Neural progenitor cell (in vitro differentiated cells): ENCODE results near the gene TRIP13. TPM values are rescaled to one million over a fixed set of nuclear protein-coding genes. Genes with fewer than 3 reads are reported as not detected.
A peak's percentile ranks its signal among the peaks of the same experiment; 100 is the strongest.
"Not testable (repeated sequence)": the region's sequence is repeated elsewhere in the genome, so short reads cannot be mapped to it uniquely, and the experiment has no call there.

Experiments used
- DNase-seq: peaks from one replicate; pipeline ENCODE4 v3.0.0-alpha.2; 2016; ENCODE audit warnings: low spot score
- H2AFZ ChIP-seq: fragments of 200-600 bp; sonication (generic); replicated peaks from 2 replicates; pipeline ENCODE4 v1.6.1; 2016; ENCODE audit warnings: antibody characterized with exemption
- H3F3A ChIP-seq: fragments of 200-600 bp; sonication (generic); 2 replicates; pipeline ENCODE4 v1.6.1; 2016; ENCODE audit warnings: antibody characterized with exemption, low read depth
- H3K27ac ChIP-seq: fragments of 200-600 bp; sonication (generic); 2 replicates; pipeline ENCODE4 v1.5.1; 2016; ENCODE audit warnings: mild to moderate bottlenecking
- H3K27me3 ChIP-seq: fragments of 200-600 bp; sonication (generic); 2 replicates; pipeline ENCODE4 v1.6.1; 2016; ENCODE audit warnings: mild to moderate bottlenecking, moderate library complexity
- H3K36me3 ChIP-seq: fragments of 200-600 bp; sonication (generic); 2 replicates; pipeline ENCODE4 v1.5.1; 2016
- H3K4me1 ChIP-seq: fragments of 200-600 bp; sonication (generic); 2 replicates; pipeline ENCODE4 v1.6.1; 2016; ENCODE audit warnings: mixed run types
- H3K4me2 ChIP-seq: fragments of 200-600 bp; sonication (generic); 2 replicates; pipeline ENCODE4 v1.6.1; 2016
- H3K4me3 ChIP-seq: fragments of 200-600 bp; sonication (generic); 2 replicates; pipeline ENCODE4 v1.5.1; 2016
- H3K79me2 ChIP-seq: fragments of 200-600 bp; sonication (generic); 2 replicates; pipeline ENCODE4 v1.6.1; 2016; ENCODE audit warnings: low read depth
- H3K9ac ChIP-seq: fragments of 200-600 bp; sonication (generic); 2 replicates; pipeline ENCODE4 v1.6.1; 2016
- H3K9me3 ChIP-seq: fragments of 200-600 bp; sonication (generic); 2 replicates; pipeline ENCODE4 v1.5.1; 2016; ENCODE audit warnings: low read depth
- H4K20me1 ChIP-seq: fragments of 200-600 bp; sonication (generic); 2 replicates; pipeline ENCODE4 v1.6.1; 2016; ENCODE audit warnings: low read depth
- H3K27ac Mint-ChIP-seq: 3 replicates; pipeline ENCODE4 v1.8.0; 2021; ENCODE audit warnings: mixed read lengths
- H3K27me3 Mint-ChIP-seq: 2 replicates; pipeline ENCODE4 v1.8.0; 2022; ENCODE audit warnings: low read depth, mild to moderate bottlenecking, inconsistent platforms, moderate library complexity, mixed read lengths; ENCODE audit not compliant: insufficient read depth
- H3K36me3 Mint-ChIP-seq: 3 replicates; pipeline ENCODE4 v1.8.0; 2021; ENCODE audit warnings: mixed read lengths
- H3K4me1 Mint-ChIP-seq: 3 replicates; pipeline ENCODE4 v1.8.0; 2021; ENCODE audit warnings: mixed read lengths
- H3K4me3 Mint-ChIP-seq: 3 replicates; pipeline ENCODE4 v1.8.0; 2021; ENCODE audit warnings: mild to moderate bottlenecking, moderate library complexity, mixed read lengths
- H3K9me3 Mint-ChIP-seq: 3 replicates; pipeline ENCODE4 v1.8.0; 2020; ENCODE audit warnings: mixed read lengths
- EZH2 ChIP-seq: fragments of 200-600 bp; sonication (generic); IDR thresholded peaks from 2 replicates; pipeline ENCODE4 v1.6.1; 2017; ENCODE audit warnings: antibody characterized with exemption, mild to moderate bottlenecking, moderate library complexity
- EZH2phosphoT487 ChIP-seq: fragments of 200-600 bp; sonication (generic); IDR thresholded peaks from 2 replicates; pipeline ENCODE4 v1.6.1; 2017; ENCODE audit warnings: antibody characterized with exemption
- total RNA-seq: library from RNA; depleted of rRNA; stranded (reverse); fragments of >200 nt; gene quantifications from 2 replicates; pipeline ENCODE4 v1.2.3, GENCODE V29; 2015; ENCODE audit warnings: low replicate concordance
- TF ChIP-seq, protein P1 (sequence below): fragments of 200-600 bp; sonication (generic); IDR thresholded peaks from 2 replicates; pipeline ENCODE4 v1.5.1; 2017; ENCODE audit warnings: antibody characterized with exemption, mild to moderate bottlenecking

TRIP13 gene
- total RNA-seq, 1 donor from 2014 or later, result 32.3 TPM

DNA sequence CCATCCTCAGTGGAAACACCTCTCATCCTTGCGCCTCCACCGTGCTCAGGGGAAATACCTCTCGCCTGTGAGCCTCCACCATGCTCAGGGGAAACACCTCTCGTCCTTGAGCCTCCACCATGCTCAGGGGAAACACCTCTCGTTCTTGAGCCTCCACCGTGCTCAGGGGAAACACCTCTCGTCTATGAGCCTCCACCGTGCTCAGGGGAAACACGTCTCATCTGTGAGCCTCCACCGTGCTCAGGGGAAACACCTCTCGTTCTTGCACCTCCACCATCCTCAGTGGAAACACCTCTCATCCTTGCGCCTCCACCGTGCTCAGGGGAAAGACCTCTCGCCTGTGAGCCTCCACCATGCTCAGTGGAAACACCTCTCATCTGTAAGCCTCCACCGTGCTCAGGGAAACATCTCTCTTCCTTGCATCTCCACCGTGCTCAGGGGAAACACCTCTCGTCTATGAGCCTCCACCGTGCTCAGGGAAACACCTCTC lies 46.0 kb upstream of the TRIP13 start:
- H3K4me2 ChIP-seq, DNase-seq, H3K79me2 ChIP-seq, H3K36me3 Mint-ChIP-seq, H3K36me3 ChIP-seq, H3K9ac ChIP-seq, H3K27me3 Mint-ChIP-seq, H3K27ac ChIP-seq, H3K27me3 ChIP-seq, H4K20me1 ChIP-seq, H3K9me3 Mint-ChIP-seq, H3K4me3 Mint-ChIP-seq, H3F3A ChIP-seq, H3K9me3 ChIP-seq, H3K4me3 ChIP-seq, H2AFZ ChIP-seq: not testable (repeated sequence)
- Mint-ChIP-seq H3K27ac (peak overlapping the region; percentile 9), H3K4me1 (peaks cover 25% of the 10 kb centered on the region)
- H3K4me1 ChIP-seq, result peaks cover 20% of the 10 kb centered on the region

DNA sequence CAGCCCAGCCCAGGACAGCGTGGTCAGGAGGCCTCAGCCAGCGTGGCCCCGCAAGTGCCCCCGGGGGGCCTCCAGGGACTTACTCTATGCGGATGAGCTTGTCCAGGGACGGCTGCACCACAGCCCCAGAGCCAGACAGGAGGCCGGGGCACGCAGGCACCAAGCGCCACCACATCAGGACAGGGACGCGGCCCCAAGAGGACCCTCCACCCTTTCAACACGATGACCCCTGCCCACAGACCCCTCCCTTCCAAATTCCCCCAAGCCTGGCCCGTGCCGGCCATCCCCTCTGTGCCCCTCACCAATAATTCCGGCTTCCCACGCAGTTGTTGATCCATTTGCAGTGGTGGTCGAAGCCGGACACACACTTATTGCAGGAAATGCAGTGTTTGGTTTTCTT lies 45.5 kb upstream of the TRIP13 start:
- not testable (repeated sequence) for H4K20me1 ChIP-seq, H3K27me3 ChIP-seq, H3K36me3 Mint-ChIP-seq, H3K27ac Mint-ChIP-seq, H3K9ac ChIP-seq, H2AFZ ChIP-seq, H3K36me3 ChIP-seq, H3F3A ChIP-seq, H3K27ac ChIP-seq, H3K9me3 ChIP-seq, H3K4me3 Mint-ChIP-seq, H3K4me3 ChIP-seq, H3K9me3 Mint-ChIP-seq, DNase-seq, H3K27me3 Mint-ChIP-seq, H3K4me2 ChIP-seq, H3K79me2 ChIP-seq
- H3K4me1 Mint-ChIP-seq, result peaks cover 25% of the 10 kb centered on the region
- peaks cover 20% of the 10 kb centered on the region for H3K4me1 ChIP-seq

DNA sequence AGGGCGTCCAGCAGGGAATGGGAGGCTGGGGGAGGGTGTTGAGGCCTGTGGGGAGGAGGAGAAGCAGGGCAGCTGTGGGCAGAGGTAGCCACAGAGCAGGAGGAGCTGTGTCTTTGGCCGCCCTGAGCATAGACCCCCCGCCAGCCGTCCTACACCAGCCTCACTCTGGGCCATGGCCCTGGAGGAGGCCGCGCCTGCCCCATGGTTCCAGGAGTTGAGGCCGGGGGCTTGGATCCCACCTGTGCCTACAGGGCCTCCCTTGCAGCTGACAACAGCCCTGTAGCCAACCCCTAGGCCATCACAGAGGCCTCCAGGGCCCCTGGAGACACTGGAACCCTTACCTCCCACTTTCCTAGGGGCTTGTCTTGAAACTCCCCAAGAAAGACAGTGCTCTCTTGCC lies 44.9 kb upstream of the TRIP13 start:
- H3K27ac ChIP-seq, H3K9me3 Mint-ChIP-seq, H3F3A ChIP-seq, H3K9ac ChIP-seq, H4K20me1 ChIP-seq, H3K4me3 Mint-ChIP-seq, H2AFZ ChIP-seq, H3K9me3 ChIP-seq, H3K4me2 ChIP-seq, H3K27ac Mint-ChIP-seq, H3K36me3 Mint-ChIP-seq, H3K4me3 ChIP-seq, H3K36me3 ChIP-seq, H3K79me2 ChIP-seq, H3K27me3 Mint-ChIP-seq, DNase-seq, H3K27me3 ChIP-seq: not testable (repeated sequence)
- peaks cover 25% of the 10 kb centered on the region for H3K4me1 Mint-ChIP-seq
- peaks cover 20% of the 10 kb centered on the region for H3K4me1 ChIP-seq

DNA sequence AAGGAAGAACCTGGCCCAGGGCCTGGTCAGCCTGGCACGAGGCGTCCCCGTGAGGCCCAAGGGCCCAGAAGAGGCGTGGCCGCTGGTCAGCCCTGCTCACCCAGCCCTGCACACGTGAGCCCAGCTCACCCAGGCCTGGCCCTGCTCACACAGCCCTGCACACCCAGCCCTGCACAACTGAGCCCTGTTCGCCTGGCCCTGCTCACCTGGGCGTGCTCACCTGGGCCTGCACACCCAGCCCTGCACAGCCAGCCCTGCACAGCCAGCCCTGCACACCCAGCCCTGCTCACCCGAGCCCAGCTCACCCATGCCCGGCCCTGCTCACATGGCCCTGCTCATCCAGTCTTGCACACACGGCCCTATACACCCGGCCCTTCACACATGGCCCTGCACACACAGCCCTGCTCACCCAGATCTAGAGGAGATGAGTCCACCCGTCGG lies 44.0 kb upstream of the TRIP13 start:
- no peaks in the 10 kb centered on the region for H3K9me3 ChIP-seq
- H3K4me2 ChIP-seq, result no peak overlapping the region
- H3K27me3 ChIP-seq, result no peaks in the 10 kb centered on the region
- Mint-ChIP-seq H3K4me3 (no peak overlapping the region), H3K9me3 (no peaks in the 10 kb centered on the region), H3K27ac (peak overlapping the region; percentile 87), H3K27me3 (peaks cover 9% of the 10 kb centered on the region), H3K36me3 (no peaks in the 10 kb centered on the region), H3K4me1 (peaks cover 25% of the 10 kb centered on the region)
- H3K79me2 ChIP-seq, result no peaks in the 10 kb centered on the region
- H4K20me1 ChIP-seq, result no peaks in the 10 kb centered on the region
- H3F3A ChIP-seq, result peaks cover 9% of the 10 kb centered on the region
- no peaks in the 10 kb centered on the region for H3K36me3 ChIP-seq
- no peak overlapping the region for H3K9ac ChIP-seq
- no peak for DNase-seq
- no peak overlapping the region for H3K4me3 ChIP-seq
- H3K4me1 ChIP-seq, result peaks cover 20% of the 10 kb centered on the region
- H2AFZ ChIP-seq, result no peak overlapping the region
- H3K27ac ChIP-seq, result no peak overlapping the region
- TF ChIP-seq, protein P1, sequence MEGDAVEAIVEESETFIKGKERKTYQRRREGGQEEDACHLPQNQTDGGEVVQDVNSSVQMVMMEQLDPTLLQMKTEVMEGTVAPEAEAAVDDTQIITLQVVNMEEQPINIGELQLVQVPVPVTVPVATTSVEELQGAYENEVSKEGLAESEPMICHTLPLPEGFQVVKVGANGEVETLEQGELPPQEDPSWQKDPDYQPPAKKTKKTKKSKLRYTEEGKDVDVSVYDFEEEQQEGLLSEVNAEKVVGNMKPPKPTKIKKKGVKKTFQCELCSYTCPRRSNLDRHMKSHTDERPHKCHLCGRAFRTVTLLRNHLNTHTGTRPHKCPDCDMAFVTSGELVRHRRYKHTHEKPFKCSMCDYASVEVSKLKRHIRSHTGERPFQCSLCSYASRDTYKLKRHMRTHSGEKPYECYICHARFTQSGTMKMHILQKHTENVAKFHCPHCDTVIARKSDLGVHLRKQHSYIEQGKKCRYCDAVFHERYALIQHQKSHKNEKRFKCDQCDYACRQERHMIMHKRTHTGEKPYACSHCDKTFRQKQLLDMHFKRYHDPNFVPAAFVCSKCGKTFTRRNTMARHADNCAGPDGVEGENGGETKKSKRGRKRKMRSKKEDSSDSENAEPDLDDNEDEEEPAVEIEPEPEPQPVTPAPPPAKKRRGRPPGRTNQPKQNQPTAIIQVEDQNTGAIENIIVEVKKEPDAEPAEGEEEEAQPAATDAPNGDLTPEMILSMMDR, result no peak
- TF ChIP-seq EZH2 (no peak), EZH2phosphoT487 (no peak)

DNA sequence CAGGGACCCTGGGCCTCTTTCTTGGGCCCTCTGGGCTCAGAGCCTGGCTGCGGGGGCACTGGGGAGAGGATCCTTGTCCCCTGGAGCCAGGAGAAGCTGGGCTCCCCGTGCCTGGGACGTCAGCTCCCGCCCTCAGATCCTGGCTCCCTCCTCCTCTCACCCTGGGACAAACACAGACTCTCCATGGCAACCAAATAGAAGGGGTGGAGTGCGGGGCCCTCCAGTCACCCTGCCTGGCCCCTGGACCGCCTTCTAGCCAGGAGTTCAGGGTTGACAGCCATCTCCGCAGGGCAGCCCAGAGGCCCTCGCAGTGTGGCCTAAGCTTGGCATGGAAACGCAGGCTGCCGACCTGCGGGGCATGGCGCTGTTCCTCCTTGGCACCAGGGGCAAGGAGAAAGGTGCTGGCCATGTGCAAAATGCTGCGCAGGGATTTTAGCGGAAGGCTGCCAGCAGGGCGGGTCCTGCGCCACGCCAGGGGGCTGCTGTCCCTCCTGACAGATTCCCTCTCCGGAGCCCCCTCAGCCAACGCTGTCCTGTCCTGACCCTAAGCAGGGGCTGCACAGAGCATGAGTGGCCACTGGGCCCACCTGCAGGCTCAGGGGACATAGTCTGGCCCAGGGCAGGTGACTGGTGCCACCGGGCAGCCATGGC lies 42.9 kb upstream of the TRIP13 start:
- peaks cover 23% of the 10 kb centered on the region for H3K4me1 Mint-ChIP-seq
- DNase-seq, result peak; percentile 51
- peak overlapping the region; percentile 89 for H3K27ac Mint-ChIP-seq
- H3K4me2 ChIP-seq, result no peak overlapping the region
- H3K4me3 ChIP-seq, result no peak overlapping the region
- peaks cover 5% of the 10 kb centered on the region for H3F3A ChIP-seq
- peak overlapping the region; percentile 33 for H3K4me3 Mint-ChIP-seq
- peaks cover 15% of the 10 kb centered on the region for H3K4me1 ChIP-seq
- no peaks in the 10 kb centered on the region for H4K20me1 ChIP-seq
- peaks cover 9% of the 10 kb centered on the region for H3K27me3 Mint-ChIP-seq
- no peaks in the 10 kb centered on the region for H3K36me3 ChIP-seq
- H3K79me2 ChIP-seq, result no peaks in the 10 kb centered on the region
- no peaks in the 10 kb centered on the region for H3K9me3 ChIP-seq
- H3K9ac ChIP-seq, result no peak overlapping the region
- H3K27me3 ChIP-seq, result no peaks in the 10 kb centered on the region
- no peak overlapping the region for H2AFZ ChIP-seq
- H3K36me3 Mint-ChIP-seq, result no peaks in the 10 kb centered on the region
- no peak for TF ChIP-seq EZH2phosphoT487
- no peak for TF ChIP-seq EZH2
- TF ChIP-seq, protein P1, result no peak
- no peak overlapping the region for H3K27ac ChIP-seq
- no peaks in the 10 kb centered on the region for H3K9me3 Mint-ChIP-seq
